HG02678 (cell line): Measurements from ENCODE around the gene PHF20.
"Not testable (repeated sequence)": the region's sequence is repeated elsewhere in the genome, so short reads cannot be mapped to it uniquely, and the experiment has no call there.

ENCODE experiments used
- ATAC-seq: cut with Tn5 transposase; IDR thresholded peaks from one replicate; pipeline ENCODE4 v1.9.1; 2021; ENCODE audit warnings: mild to moderate bottlenecking, moderate library complexity; ENCODE audit not compliant: unreplicated experiment

Gene PHF20

GRCh38 chr20:35831971-35832370 lies 60.2 kb downstream of the PHF20 start:
- ATAC-seq: no peak

- no peak for ATAC-seq
Measured at GRCh38 chr20:35833241-35833640, 61.4 kb downstream of the PHF20 start.

- ATAC-seq: no peak
Measured at GRCh38 chr20:35837577-35838195, 65.9 kb downstream of the PHF20 start.

DNA sequence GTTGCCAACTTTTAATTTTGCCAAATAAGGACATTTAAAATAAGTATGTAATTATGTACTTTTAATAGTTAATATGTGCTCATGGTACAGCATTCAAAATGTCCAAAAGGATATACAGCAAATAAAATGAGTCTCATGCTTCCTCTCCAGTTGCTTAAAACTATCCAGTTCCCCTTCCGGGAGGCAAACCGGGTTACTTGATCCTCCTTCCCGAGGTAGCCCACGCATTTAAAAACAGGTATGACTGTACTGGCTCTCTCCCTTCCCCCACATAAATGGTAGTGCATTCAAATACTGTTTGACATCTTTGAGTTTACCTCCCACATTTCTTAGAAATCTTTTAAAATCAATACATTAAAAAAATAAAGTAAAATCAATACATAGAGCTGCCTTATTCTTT lies 66.4 kb downstream of the PHF20 start:
- no peak for ATAC-seq

GRCh38 chr20:35839904-35840303 lies 68.1 kb downstream of the PHF20 start:
- ATAC-seq: no peak

DNA sequence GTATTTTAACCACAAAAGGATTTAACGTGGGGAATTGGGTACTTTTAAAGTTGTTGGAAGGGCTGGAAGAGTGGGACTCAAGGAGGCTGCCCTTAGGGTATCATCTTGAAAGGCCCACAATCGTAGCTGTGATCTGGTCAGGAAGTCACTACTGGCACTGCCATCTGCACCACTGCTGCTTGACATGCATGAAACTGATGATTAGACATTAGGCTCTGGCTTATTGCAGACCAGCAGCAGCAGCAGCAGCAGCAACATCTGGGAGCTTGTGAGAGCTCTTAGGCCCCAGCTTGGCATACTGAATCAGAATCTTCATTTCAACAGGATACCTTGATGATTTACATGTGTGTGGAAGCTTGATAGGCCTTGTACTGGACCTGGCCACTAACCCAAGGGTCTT lies 68.6 kb downstream of the PHF20 start:
- ATAC-seq: no peak

DNA sequence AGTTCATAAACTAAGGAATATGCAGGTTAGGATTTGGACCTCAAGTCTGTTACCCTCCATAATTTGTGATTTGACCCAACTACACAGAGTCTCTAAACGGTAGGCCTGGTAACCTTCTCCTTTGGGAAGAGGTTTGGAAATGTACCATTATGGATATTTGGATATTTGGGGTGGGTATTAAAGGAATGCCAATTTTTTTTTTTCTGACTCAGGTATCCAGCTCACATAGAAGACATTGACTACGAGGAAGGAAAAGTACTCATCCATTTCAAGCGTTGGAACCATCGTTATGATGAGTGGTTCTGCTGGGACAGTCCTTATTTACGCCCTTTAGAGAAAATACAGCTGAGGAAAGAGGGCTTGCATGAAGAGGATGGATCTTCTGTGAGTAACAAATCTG lies 70.5 kb downstream of the PHF20 start:
- no peak for ATAC-seq

GRCh38 chr20:35843894-35844293 lies 72.1 kb downstream of the PHF20 start:
- ATAC-seq: not testable (repeated sequence)

DNA sequence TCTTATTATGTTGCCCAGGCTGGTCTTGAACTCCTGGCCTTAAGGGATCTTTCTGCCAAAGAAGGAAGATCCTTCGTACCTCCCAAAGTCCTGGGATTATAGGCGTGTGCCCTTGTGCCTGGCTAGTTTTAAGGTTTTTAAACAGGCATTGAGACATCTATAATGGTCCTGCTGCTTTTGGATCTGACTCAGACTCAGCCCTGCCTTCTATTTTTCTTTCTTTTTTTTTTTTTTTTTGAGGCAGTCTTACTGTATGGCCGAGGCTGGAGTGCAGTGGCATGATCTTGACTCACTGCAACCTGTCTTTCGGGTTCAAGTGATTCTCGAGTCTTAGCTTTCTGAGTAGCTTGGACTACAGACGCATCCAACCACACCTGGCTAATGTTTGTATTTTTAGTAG lies 73.7 kb downstream of the PHF20 start:
- ATAC-seq: no peak

DNA sequence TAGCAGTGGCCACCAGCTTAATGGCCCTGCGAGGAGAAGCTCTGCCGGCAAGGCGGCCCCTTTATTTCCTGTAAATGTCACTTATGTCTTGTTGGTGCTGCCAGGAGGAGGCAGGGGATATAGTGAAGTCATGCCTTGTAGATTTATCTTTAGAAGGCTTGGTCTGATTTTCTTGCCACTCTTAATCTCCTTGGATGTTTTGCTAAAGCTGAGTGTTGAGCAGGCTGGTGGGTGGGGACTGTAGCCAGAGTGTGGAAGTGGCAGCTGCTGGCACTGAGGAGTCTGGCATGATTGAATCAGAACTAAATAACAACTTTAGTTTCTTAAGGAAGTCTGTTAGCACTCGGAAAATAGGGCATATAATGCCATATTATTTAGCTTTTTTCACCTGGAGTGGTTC lies 77.9 kb downstream of the PHF20 start:
- ATAC-seq: no peak

DNA sequence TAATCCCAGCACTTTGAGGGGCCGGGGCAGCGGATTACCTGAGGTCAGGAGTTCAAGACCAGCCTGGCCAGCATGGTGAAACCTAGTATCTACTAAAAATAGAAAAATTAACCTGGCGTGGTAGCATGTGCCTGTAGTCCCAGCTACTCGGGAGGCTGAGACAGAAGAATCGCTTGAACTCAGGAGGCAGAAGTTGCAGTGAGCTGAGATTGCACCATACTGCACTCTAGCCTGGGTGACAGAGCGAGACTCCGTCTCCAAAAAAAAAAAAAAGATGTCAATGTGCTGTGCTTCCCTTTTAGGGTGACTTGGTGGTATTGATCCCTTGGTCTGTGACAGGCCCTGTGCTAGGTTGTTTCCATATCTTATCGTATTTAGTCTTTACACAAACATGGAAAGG lies 79.8 kb downstream of the PHF20 start:
- ATAC-seq: not testable (repeated sequence)

DNA sequence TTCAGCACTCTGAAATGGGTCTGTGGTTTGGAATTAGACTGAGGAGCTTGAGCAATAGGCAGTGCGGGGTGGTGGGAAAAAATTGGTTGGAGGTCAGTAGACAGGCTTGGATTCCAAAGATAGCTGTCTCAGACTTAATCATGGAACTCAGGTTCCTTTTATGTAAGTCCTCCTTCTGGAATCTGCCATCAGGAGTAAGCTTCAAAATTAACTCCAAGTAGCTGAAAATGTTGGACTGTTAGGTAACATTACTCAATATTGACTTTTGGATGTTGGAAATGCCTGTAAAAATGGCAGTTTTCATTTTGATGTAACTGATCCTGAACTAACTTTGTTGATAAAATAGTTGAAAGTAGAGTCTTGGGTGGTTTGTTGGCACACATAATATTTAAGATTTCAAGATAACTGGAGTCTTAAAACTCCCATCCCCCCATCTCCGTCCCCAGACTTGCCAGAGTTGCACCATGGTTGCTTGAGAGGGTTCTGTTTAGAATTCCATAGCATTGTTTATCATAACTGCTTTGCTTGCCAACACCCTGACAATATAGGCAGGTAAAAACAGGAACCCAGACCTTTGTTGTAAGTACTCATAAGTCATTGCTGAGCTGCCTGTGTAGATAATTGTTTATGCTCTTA lies 83.0 kb downstream of the PHF20 start:
- ATAC-seq: no peak

DNA sequence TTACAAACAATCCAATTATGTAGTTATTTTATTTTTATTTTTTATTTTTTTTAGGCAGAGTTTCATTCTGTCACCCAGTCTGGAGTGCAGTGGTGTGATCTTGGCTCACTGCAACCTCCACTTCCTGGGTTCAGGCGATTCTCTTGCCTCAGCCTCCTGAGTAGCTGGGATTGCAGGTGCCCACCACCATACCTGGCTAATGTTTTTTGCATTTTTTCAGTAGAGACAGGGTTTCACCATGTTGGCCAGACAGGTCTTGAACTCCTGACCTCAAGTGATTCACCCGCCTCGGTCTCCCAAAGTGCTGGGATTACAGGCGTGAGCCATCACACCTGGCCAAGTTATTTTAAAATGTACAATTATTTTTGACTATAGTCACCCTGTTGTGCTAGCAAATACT lies 83.8 kb downstream of the PHF20 start:
- not testable (repeated sequence) for ATAC-seq

GRCh38 chr20:35856866-35857265 lies 85.1 kb downstream of the PHF20 start:
- ATAC-seq: no peak

DNA sequence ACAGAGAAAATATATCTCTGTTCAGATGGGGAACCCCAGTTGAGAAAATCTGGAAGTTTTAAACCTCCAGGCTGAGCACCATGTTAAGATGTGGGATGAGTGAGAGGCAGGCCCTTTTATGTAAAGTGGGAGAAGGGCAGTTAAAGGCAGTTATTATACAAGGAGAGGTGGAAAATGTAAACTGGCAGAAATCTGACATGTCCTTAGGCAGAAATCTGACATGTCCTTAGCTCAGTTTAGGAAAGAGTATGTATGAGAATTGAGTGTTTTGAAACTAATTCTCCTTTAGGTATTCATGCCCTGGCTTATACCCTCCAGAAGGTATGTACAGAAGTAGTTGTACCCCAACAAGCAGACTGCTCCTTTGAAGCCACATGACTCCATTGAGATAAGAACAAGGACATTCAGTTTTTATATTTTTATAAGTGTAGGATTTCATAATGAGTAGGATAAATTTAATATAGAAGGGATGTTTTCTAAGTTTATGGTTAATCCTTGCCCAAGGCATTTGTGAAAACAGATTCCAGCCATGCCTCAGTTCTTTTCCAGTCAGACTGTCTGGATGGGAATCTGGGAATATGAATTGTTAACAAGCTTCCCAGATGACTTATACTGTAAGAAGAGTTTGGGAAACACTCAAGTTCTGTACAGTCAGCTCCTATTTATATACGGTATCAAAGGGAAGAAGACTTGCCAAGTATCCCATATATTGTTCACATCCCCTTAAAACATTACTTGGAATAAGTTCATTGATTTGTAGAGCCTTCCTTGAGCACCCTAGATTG lies 94.8 kb downstream of the PHF20 start:
- ATAC-seq: no peak

DNA sequence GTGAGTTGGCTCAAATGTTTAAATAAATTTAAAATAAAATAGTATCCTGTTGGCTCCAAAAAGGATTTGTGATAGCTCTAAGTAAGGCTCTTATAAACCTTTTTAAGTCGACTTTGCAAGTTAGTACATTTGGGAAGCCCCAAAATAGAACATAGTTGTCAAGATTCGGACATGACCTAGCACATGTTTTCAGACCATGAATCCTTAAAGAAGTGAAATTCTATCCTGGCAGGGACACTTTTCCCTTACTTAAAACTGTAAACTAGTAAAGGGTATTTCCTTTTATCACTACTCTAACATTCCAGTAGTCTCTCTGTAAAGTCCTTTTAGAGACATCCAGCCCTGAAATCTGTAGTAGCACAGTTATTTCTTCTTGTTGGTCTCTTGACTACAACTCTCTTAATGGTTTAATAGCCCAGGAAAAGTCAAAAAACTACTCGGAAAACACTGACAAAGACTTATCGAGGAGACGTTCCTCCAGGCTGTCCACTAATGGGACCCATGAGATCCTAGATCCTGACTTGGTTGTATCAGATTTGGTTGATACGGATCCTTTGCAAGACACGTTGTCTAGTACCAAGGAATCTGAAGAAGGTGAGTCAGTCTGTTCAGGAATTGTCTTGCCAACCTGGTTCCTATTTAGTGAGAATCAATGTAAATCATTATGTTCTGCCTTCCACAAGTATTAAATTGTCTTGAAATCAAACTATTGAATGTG lies 98.9 kb downstream of the PHF20 start:
- no peak for ATAC-seq

GRCh38 chr20:35871259-35871771 lies 99.5 kb downstream of the PHF20 start:
- no peak for ATAC-seq

DNA sequence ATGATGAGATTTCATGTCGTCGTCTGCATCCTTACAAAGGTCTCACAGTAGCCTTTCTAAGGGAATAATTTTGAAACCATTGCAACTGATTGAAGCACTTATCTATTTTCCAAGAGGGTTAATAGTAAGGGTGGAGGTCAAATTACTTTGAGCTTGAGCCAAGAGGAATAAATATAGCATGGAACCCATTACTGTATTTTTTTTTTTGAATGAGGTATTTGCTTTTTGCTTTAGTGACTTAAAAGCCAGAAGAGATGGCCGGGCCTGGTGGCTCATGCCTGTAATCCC lies 104.2 kb downstream of the PHF20 start:
- ATAC-seq: no peak

- no peak for ATAC-seq
Measured at GRCh38 chr20:35877611-35878010, 105.8 kb downstream of the PHF20 start.

GRCh38 chr20:35878113-35878625 lies 106.4 kb downstream of the PHF20 start:
- no peak for ATAC-seq

GRCh38 chr20:35881676-35882075 lies 109.9 kb downstream of the PHF20 start:
- ATAC-seq: no peak
